Esophagus squamous epithelium (tissue), 4 donors: ENCODE results near the gene MFSD1.

Source experiments
- POLR2A ChIP-seq, 4 donors: fragments of 450-650 bp; IDR thresholded peaks; one replicate each; pipeline ENCODE4 v1.6.1; 2017; ENCODE audit warnings: antibody characterized with exemption in 4 of 4, mild to moderate bottlenecking in 4 of 4, moderate library complexity in 3 of 4
- TF ChIP-seq, protein P1 (sequence below), 6 experiments: fragments of 450-650 bp in 4 of 6; fragments of 200-600 bp in 2 of 6; sonication (generic) in 2 of 6; IDR thresholded peaks; one replicate each; pipeline ENCODE4 v1.5.1; 2016 to 2019; ENCODE audit warnings: antibody characterized with exemption in 6 of 6, mild to moderate bottlenecking in 4 of 6, moderate library complexity in 4 of 6

DNA sequence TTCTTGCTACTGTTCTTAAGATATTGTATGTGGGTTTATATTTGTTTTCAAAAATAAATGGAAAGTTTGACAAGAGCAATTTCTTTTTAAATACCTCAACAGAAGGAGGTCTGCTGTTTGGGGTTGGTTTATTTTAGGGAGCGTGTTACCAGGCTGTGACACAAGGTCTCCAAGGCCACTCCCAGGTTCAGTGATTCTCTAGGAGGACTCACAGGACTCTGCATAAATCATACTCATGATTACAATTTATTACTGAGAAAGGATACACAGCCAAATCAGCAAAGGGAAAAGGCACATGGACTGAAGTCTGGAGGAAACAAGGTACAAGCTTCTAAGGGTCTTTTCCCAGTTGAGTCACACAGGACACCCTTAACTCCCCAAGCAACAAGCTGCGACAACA is 18.8 kb upstream of the MFSD1 start:
- TF ChIP-seq, protein P1, sequence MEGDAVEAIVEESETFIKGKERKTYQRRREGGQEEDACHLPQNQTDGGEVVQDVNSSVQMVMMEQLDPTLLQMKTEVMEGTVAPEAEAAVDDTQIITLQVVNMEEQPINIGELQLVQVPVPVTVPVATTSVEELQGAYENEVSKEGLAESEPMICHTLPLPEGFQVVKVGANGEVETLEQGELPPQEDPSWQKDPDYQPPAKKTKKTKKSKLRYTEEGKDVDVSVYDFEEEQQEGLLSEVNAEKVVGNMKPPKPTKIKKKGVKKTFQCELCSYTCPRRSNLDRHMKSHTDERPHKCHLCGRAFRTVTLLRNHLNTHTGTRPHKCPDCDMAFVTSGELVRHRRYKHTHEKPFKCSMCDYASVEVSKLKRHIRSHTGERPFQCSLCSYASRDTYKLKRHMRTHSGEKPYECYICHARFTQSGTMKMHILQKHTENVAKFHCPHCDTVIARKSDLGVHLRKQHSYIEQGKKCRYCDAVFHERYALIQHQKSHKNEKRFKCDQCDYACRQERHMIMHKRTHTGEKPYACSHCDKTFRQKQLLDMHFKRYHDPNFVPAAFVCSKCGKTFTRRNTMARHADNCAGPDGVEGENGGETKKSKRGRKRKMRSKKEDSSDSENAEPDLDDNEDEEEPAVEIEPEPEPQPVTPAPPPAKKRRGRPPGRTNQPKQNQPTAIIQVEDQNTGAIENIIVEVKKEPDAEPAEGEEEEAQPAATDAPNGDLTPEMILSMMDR (IDR thresholded peaks at IDR 0.05): no peak
- TF ChIP-seq POLR2A (IDR thresholded peaks at IDR 0.05): no peak
